SK-N-SH (cell line): Measurements from ENCODE around the gene HCCS. TPM values are rescaled to one million over a fixed set of nuclear protein-coding genes. Genes with fewer than 3 reads are reported as not detected.

ENCODE experiments used
- CTCF ChIA-PET: fragments of 300-600, 350-600 bp; formaldehyde crosslinking; extraction: SDS; loops from one replicate; lab custom pipeline; 2021; lab: Yijun Ruan, JAX
- POLR2A ChIA-PET: fragments of 350-600 bp; sonication (Branson Sonifier 250); formaldehyde crosslinking; extraction: SDS; loops from one replicate; lab custom pipeline; 2020; ENCODE audit warnings: antibody characterized with exemption, inconsistent platforms; lab: Yijun Ruan, JAX
- DNase-seq: peaks from one replicate; pipeline ENCODE4 v3.0.0; 2012
- H2AFZ ChIP-seq: fragments of 200-600 bp; sonication (generic); 2 replicates; pipeline ENCODE4 v1.8.1; 2016; ENCODE audit warnings: antibody characterized with exemption, mild to moderate bottlenecking, low read depth
- H3F3A ChIP-seq: fragments of 200-600 bp; sonication (generic); replicated peaks from 2 replicates; pipeline ENCODE3; 2016; ENCODE audit warnings: antibody characterized with exemption, mild to moderate bottlenecking; ENCODE audit not compliant: insufficient read depth
- H3K27ac ChIP-seq, 2 experiments: fragments of 200-500 bp in 1 of 2; fragments of 200-600 bp in 1 of 2; sonication (Bioruptor generic) in 1 of 2; sonication (generic), shearing (Covaris generic) in 1 of 2; 2 replicates each; pipeline versions ENCODE4 v1.5.1 to v1.6.1; 2014 to 2016; ENCODE audit warnings: low read depth in 2 of 2, inconsistent platforms in 1 of 2, low read length in 1 of 2, mild to moderate bottlenecking in 1 of 2, mixed read lengths in 1 of 2
- H3K27me3 ChIP-seq: fragments of 200-600 bp; sonication (generic), shearing (Covaris generic); 2 replicates; pipeline ENCODE4 v1.6.1; 2016; ENCODE audit warnings: mixed run types; ENCODE audit not compliant: insufficient read depth
- H3K36me3 ChIP-seq, 2 experiments: fragments of 200-500 bp in 1 of 2; fragments of 200-600 bp in 1 of 2; sonication (Bioruptor generic) in 1 of 2; sonication (generic) in 1 of 2; replicated peaks in 1 of 2; 2 replicates each; pipeline versions ENCODE3 to v1.5.1; 2014 to 2016; ENCODE audit warnings: low read length in 1 of 2, mild to moderate bottlenecking in 1 of 2; ENCODE audit not compliant: insufficient read depth in 2 of 2, control insufficient read depth in 1 of 2
- H3K4me1 ChIP-seq, 2 experiments: fragments of 200-500 bp in 1 of 2; fragments of 200-600 bp in 1 of 2; sonication (Bioruptor generic) in 1 of 2; sonication (generic), shearing (Covaris generic) in 1 of 2; 2 replicates each; pipeline versions ENCODE4 v1.5.1 to v1.6.1; 2014 to 2016; ENCODE audit warnings: low read depth in 1 of 2, low read length in 1 of 2, mixed run types in 1 of 2; ENCODE audit not compliant: insufficient read depth in 2 of 2, control insufficient read depth in 1 of 2
- H3K4me2 ChIP-seq: fragments of 200-600 bp; sonication (generic), shearing (Covaris generic); 2 replicates; pipeline ENCODE4 v1.6.1; 2017; ENCODE audit warnings: mixed run types
- H3K4me3 ChIP-seq, 2 experiments: fragments of 200-500 bp in 1 of 2; fragments of 200-600 bp in 1 of 2; sonication (Bioruptor generic) in 1 of 2; sonication (generic), shearing (Covaris generic) in 1 of 2; 2 replicates each; pipeline versions ENCODE4 v1.5.1 to v1.8.1; 2014 to 2016; ENCODE audit warnings: low read depth in 2 of 2, inconsistent platforms in 1 of 2, low read length in 1 of 2, mild to moderate bottlenecking in 1 of 2, mixed read lengths in 1 of 2, moderate library complexity in 1 of 2
- H3K79me2 ChIP-seq: fragments of 200-600 bp; sonication (generic); 2 replicates; pipeline ENCODE4 v1.8.1; 2017; ENCODE audit warnings: mild to moderate bottlenecking; ENCODE audit not compliant: insufficient read depth
- H3K9ac ChIP-seq: fragments of 200-600 bp; sonication (generic); 2 replicates; pipeline ENCODE4 v1.6.1; 2017; ENCODE audit warnings: mixed run types
- H3K9me2 ChIP-seq: fragments of 200-600 bp; sonication (generic); 2 replicates; pipeline ENCODE4 v1.6.1; 2017; ENCODE audit warnings: mixed run types
- H3K9me3 ChIP-seq: fragments of 200-600 bp; sonication (generic); 2 replicates; pipeline ENCODE4 v1.6.1; 2017; ENCODE audit warnings: mixed run types, mild to moderate bottlenecking, moderate library complexity
- H4K20me1 ChIP-seq: fragments of 200-600 bp; sonication (generic); 2 replicates; pipeline ENCODE4 v1.6.1; 2017; ENCODE audit warnings: mild to moderate bottlenecking, mixed run types; ENCODE audit not compliant: insufficient read depth
- EP300 ChIP-seq, 2 experiments: IDR thresholded peaks; 2 replicates each; pipeline versions ENCODE4 v1.4.0 to v1.6.1; 2012; ENCODE audit warnings: borderline replicate concordance in 1 of 2, low read depth in 1 of 2, low read length in 1 of 2
- FOSL2 ChIP-seq: IDR thresholded peaks from 2 replicates; pipeline ENCODE4 v1.4.0; 2012; ENCODE audit warnings: low read depth, mild to moderate bottlenecking, moderate library complexity, borderline replicate concordance
- FOXJ3 ChIP-seq: sonication (generic); formaldehyde crosslinking; IDR thresholded peaks from 2 replicates; pipeline ENCODE4 v1.5.1; 2020; ENCODE audit warnings: mild to moderate bottlenecking, missing genetic modification reagents
- IRF3 ChIP-seq: fragments of 150-350 bp; IDR thresholded peaks from 2 replicates; pipeline ENCODE4 v1.6.1; 2016; ENCODE audit warnings: mild to moderate bottlenecking, low read depth, low read length
- JUND ChIP-seq: IDR thresholded peaks from 2 replicates; pipeline ENCODE4 v1.4.0; 2012
- MAX ChIP-seq: IDR thresholded peaks from 2 replicates; pipeline ENCODE4 v1.4.0; 2012; ENCODE audit warnings: low read depth
- MXI1 ChIP-seq: IDR thresholded peaks from 2 replicates; pipeline ENCODE4 v1.6.1; 2012; ENCODE audit warnings: mild to moderate bottlenecking, low read depth, low read length, improper control_type of control experiment
- RAD21 ChIP-seq: IDR thresholded peaks from 2 replicates; pipeline ENCODE4 v1.6.1; 2012; ENCODE audit warnings: mild to moderate bottlenecking, low read length
- RXRA ChIP-seq: IDR thresholded peaks from 2 replicates; pipeline ENCODE4 v1.4.0; 2012; ENCODE audit warnings: low read depth, mild to moderate bottlenecking, borderline replicate concordance
- SIN3A ChIP-seq: IDR thresholded peaks from 2 replicates; pipeline ENCODE4 v1.6.1; 2012; ENCODE audit warnings: low read depth, mild to moderate bottlenecking, low read length, moderate library complexity, borderline replicate concordance
- SMC3 ChIP-seq: IDR thresholded peaks from 2 replicates; pipeline ENCODE4 v1.6.1; 2012; ENCODE audit warnings: low read depth, low read length, improper control_type of control experiment
- TAF1 ChIP-seq: IDR thresholded peaks from 2 replicates; pipeline ENCODE4 v1.6.1; 2012; ENCODE audit warnings: low read depth, mild to moderate bottlenecking, low read length, moderate library complexity, borderline replicate concordance
- TCF12 ChIP-seq: IDR thresholded peaks from 2 replicates; pipeline ENCODE4 v1.4.0; 2012
- USF2 ChIP-seq: fragments of 150-350 bp; IDR thresholded peaks from 2 replicates; pipeline ENCODE4 v1.6.1; 2017; ENCODE audit warnings: antibody characterized with exemption, low read length, low read depth, borderline replicate concordance
- WGBS: methylation state at CpG from one replicate; pipeline ENCODE4 v1.1.6; 2017; ENCODE audit warnings: low lambda C conversion rate; 5-methylcytosine and 5-hydroxymethylcytosine counted together
- polyA plus RNA-seq, 3 experiments: library from polyadenylated mRNA; depleted of rRNA; stranded (reverse); fragments of >200 nt; gene quantifications; 2 replicates each; pipeline ENCODE4 v1.2.3, GENCODE V29; 2012
- TF ChIP-seq, protein P1 (sequence below): IDR thresholded peaks from 2 replicates; pipeline ENCODE4; 2012
- TF ChIP-seq, protein P2 (sequence below): fragments of 200-600 bp; sonication (generic); IDR thresholded peaks from 2 replicates; pipeline ENCODE4 v1.6.1; 2017; ENCODE audit warnings: antibody characterized with exemption, mild to moderate bottlenecking, moderate library complexity

HCCS gene
- polyA plus RNA-seq, 1 of the 3 experiments (the other 2 are of a cell fraction): 33.7 TPM

- TF ChIP-seq FOXJ3 (CRISPR knock-in tag) (no peak), EP300 (IDR thresholded peaks at IDR 0.05; ENCODE audit: borderline replicate concordance in 1 of 2, low read depth in 1 of 2, low read length in 1 of 2) (no peak), IRF3 (no peak)
Observed at GRCh38 chrX:11124112-11124511, 13.0 kb downstream of the HCCS start (continued).

DNA sequence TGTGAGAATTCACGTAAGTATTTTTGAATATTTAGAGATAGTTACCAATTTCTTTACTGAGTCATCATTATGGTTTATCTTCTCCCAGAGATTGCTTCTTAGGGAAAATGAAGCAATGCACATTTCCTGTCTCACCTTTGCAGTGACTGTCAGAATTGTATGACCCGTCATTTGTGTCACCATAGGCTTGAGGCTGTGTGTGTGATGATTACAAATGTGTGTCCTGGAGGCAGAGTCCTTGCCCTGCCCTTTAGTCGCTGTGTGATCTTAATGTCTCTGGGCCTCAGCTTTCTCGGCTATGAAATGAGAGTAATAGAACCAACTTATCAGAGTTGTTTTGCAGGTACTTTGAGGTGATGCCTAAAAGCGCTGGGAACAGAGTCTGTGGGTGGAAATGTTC, 13.9 kb downstream of the HCCS start:
- Histone ChIP-seq H3K4me1 (no peaks in the 10 kb centered on the region), H3K9ac (no peak overlapping the region), H3K27ac (no peak overlapping the region), H3K79me2 (no peaks in the 10 kb centered on the region), H3F3A (no peaks in the 10 kb centered on the region), H3K27me3 (no peaks in the 10 kb centered on the region), H3K9me3 (no peaks in the 10 kb centered on the region), H4K20me1 (no peaks in the 10 kb centered on the region), H2AFZ (no peak overlapping the region), H3K36me3 (peaks cover 26 to 28% of the 10 kb centered on the region in 2 experiments), H3K4me3 (no peak overlapping the region), H3K9me2 (no peaks in the 10 kb centered on the region), H3K4me2 (no peak overlapping the region)
- ChIA-PET CTCF (interaction anchor here (1.2 to 4.0 kb wide), 4 partner anchors 13 to 935 kb away, joined by 3 to 23 read pairs (median 4); no protein-coding TSS in a partner anchor), POLR2A (no interaction called here)
- no peak for TF ChIP-seq TAF1
- TF ChIP-seq SMC3: no peak
- TF ChIP-seq RXRA: no peak
- TF ChIP-seq, protein P1, sequence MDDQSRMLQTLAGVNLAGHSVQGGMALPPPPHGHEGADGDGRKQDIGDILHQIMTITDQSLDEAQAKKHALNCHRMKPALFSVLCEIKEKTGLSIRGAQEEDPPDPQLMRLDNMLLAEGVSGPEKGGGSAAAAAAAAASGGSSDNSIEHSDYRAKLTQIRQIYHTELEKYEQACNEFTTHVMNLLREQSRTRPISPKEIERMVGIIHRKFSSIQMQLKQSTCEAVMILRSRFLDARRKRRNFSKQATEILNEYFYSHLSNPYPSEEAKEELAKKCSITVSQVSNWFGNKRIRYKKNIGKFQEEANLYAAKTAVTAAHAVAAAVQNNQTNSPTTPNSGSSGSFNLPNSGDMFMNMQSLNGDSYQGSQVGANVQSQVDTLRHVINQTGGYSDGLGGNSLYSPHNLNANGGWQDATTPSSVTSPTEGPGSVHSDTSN: no peak
- no peak for TF ChIP-seq IRF3
- no peak for TF ChIP-seq EP300 (IDR thresholded peaks at IDR 0.05; ENCODE audit: borderline replicate concordance in 1 of 2, low read depth in 1 of 2, low read length in 1 of 2)
- no peak for TF ChIP-seq SIN3A
- no peak for DNase-seq
- 94% methylated on average over 5 of the region's 5 CpGs for WGBS

DNA sequence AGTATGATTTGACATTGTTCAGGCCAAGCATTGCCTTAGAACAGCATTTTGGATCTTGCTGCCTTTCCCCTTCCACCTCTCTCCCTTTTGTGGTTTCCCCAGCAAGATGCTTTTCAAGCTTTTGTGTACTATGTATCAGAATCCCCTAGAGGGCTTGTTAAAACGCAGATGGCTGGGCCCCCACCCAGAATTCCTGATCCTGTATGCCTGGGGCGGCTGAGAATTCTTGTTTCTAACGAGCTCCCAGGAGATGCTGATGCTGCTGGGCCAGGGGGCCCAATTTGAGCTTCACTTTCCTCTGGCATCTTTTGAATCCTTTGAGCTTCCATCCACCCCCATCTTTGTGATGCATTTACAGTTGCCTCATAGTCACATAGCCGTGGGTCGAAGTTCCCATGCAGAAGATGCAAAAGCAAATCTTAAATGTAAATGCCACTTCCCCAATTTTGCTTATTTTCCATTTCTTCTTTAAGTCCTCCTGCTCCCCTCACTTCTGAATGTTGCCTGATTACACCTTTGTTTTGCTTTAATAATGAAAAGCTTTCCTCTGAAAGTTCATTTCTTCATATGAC, 18.5 kb downstream of the HCCS start:
- Histone ChIP-seq H3K27me3 (no peaks in the 10 kb centered on the region), H3K9me3 (no peaks in the 10 kb centered on the region), H3K4me3 (no peak overlapping the region), H3K4me1 (no peaks in the 10 kb centered on the region), H3K4me2 (no peak overlapping the region), H3K79me2 (no peaks in the 10 kb centered on the region), H4K20me1 (no peaks in the 10 kb centered on the region), H3K36me3 (no peaks in the 10 kb centered on the region), H3F3A (no peaks in the 10 kb centered on the region), H3K9me2 (no peaks in the 10 kb centered on the region), H2AFZ (no peak overlapping the region), H3K9ac (no peak overlapping the region), H3K27ac (no peak overlapping the region)
- ChIA-PET CTCF (interaction anchor here (0.9 to 2.0 kb wide), 2 partner anchors 939 to 940 kb away, joined by 4 to 9 read pairs; no protein-coding TSS in a partner anchor), POLR2A (no interaction called here)
- WGBS: 45% methylated on average over 5 of the region's 5 CpGs
- DNase-seq: no peak
- no peak for TF ChIP-seq TCF12
- TF ChIP-seq RAD21: no peak
- TF ChIP-seq MAX: no peak
- TF ChIP-seq USF2: no peak
- no peak for TF ChIP-seq MXI1
- no peak for TF ChIP-seq FOSL2
- TF ChIP-seq, protein P2, sequence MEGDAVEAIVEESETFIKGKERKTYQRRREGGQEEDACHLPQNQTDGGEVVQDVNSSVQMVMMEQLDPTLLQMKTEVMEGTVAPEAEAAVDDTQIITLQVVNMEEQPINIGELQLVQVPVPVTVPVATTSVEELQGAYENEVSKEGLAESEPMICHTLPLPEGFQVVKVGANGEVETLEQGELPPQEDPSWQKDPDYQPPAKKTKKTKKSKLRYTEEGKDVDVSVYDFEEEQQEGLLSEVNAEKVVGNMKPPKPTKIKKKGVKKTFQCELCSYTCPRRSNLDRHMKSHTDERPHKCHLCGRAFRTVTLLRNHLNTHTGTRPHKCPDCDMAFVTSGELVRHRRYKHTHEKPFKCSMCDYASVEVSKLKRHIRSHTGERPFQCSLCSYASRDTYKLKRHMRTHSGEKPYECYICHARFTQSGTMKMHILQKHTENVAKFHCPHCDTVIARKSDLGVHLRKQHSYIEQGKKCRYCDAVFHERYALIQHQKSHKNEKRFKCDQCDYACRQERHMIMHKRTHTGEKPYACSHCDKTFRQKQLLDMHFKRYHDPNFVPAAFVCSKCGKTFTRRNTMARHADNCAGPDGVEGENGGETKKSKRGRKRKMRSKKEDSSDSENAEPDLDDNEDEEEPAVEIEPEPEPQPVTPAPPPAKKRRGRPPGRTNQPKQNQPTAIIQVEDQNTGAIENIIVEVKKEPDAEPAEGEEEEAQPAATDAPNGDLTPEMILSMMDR: no peak
- no peak for TF ChIP-seq JUND
